DOHH2 (cell line): Measurements from ENCODE around the gene STIM2.

Source experiments
- H3F3A ChIP-seq: fragments of 200-600 bp; sonication (generic), shearing (Covaris generic); 2 replicates; pipeline ENCODE4 v1.6.0; 2016; ENCODE audit warnings: antibody characterized with exemption, mild to moderate bottlenecking; ENCODE audit not compliant: control insufficient read depth, insufficient read depth
- H3K27ac ChIP-seq: fragments of 200-600 bp; sonication (generic); 2 replicates; pipeline ENCODE4 v1.5.1; 2014; ENCODE audit warnings: low read depth, mild to moderate bottlenecking, low read length, moderate library complexity
- H3K27me3 ChIP-seq: fragments of 200-600 bp; sonication (generic); 2 replicates; pipeline ENCODE4 v1.6.1; 2014; ENCODE audit warnings: mild to moderate bottlenecking, low read length, mixed read lengths; ENCODE audit not compliant: control insufficient read depth
- H3K36me3 ChIP-seq: fragments of 200-600 bp; sonication (generic); 2 replicates; pipeline ENCODE4 v1.6.1; 2014; ENCODE audit warnings: mild to moderate bottlenecking, low read length, moderate library complexity, mixed read lengths; ENCODE audit not compliant: control insufficient read depth
- H3K4me1 ChIP-seq: fragments of 200-600 bp; sonication (generic); 2 replicates; pipeline ENCODE4 v1.6.1; 2014; ENCODE audit warnings: mild to moderate bottlenecking, low read length, mixed read lengths; ENCODE audit not compliant: control insufficient read depth
- H3K4me2 ChIP-seq: fragments of 200-600 bp; sonication (generic); 2 replicates; pipeline ENCODE4 v1.6.0; 2014; ENCODE audit warnings: mild to moderate bottlenecking, low read length, moderate library complexity
- H3K4me3 ChIP-seq: fragments of 200-600 bp; sonication (generic); 2 replicates; pipeline ENCODE4 v1.5.1; 2014; ENCODE audit warnings: mild to moderate bottlenecking, low read length, mixed read lengths
- H3K79me2 ChIP-seq: fragments of 200-600 bp; sonication (generic); 2 replicates; pipeline ENCODE4 v1.6.1; 2014; ENCODE audit warnings: mild to moderate bottlenecking, low read length, mixed read lengths; ENCODE audit not compliant: control insufficient read depth
- H3K9me2 ChIP-seq: fragments of 200-600 bp; sonication (generic); replicated peaks from 2 replicates; pipeline ENCODE4 v1.6.1; 2014; ENCODE audit warnings: mild to moderate bottlenecking, low read length, mixed read lengths; ENCODE audit not compliant: control insufficient read depth
- H3K9me3 ChIP-seq: fragments of 200-600 bp; sonication (generic); 2 replicates; pipeline ENCODE4 v1.6.1; 2014; ENCODE audit warnings: antibody characterized with exemption, low read length, mixed read lengths; ENCODE audit not compliant: control insufficient read depth, insufficient read depth
- H4K20me1 ChIP-seq: fragments of 200-600 bp; sonication (generic); 2 replicates; pipeline ENCODE4 v1.6.0; 2014; ENCODE audit warnings: low read depth, mild to moderate bottlenecking, antibody characterized with exemption, low read length, moderate library complexity; ENCODE audit not compliant: control insufficient read depth, insufficient read depth
- CTCF ChIP-seq: fragments of 200-600 bp; sonication (generic); IDR thresholded peaks from one replicate; pipeline ENCODE4 v1.5.1; 2014; ENCODE audit warnings: antibody characterized with exemption, mild to moderate bottlenecking, low read depth, low read length; ENCODE audit not compliant: poor library complexity, severe bottlenecking
- EZH2phosphoT487 ChIP-seq: fragments of 200-600 bp; sonication (generic); IDR thresholded peaks from 2 replicates; pipeline ENCODE4 v1.6.1; 2017; ENCODE audit warnings: borderline replicate concordance, mild to moderate bottlenecking, antibody characterized with exemption, low read length, moderate library complexity, mixed read lengths

STIM2 gene

GRCh38 chr4:26884486-26884988 is 23.9 kb downstream of the STIM2 start:
- Histone ChIP-seq H3K4me2 (peak overlapping the region; percentile 83), H3K36me3 (peaks cover 37% of the 10 kb centered on the region), H3F3A (peaks cover 32% of the 10 kb centered on the region), H3K9me3 (peaks cover 4% of the 10 kb centered on the region; the same call in 1 of the 2 replicates), H3K27me3 (no peaks in the 10 kb centered on the region), H3K27ac (peak overlapping the region; percentile 95), H4K20me1 (no peaks in the 10 kb centered on the region), H3K4me1 (peaks cover 74% of the 10 kb centered on the region), H3K4me3 (peak overlapping the region; percentile 69), H3K9me2 (no peaks in the 10 kb centered on the region), H3K79me2 (peaks cover 95% of the 10 kb centered on the region)
- TF ChIP-seq CTCF, result no peak
- TF ChIP-seq EZH2phosphoT487, result no peak

- Histone ChIP-seq H3F3A (peaks cover 32% of the 10 kb centered on the region), H3K4me3 (peak overlapping the region; percentile 70), H3K4me2 (peak overlapping the region; percentile 83), H3K9me3 (peaks cover 5% of the 10 kb centered on the region; the same call in 1 of the 2 replicates), H3K79me2 (peaks cover 95% of the 10 kb centered on the region), H3K4me1 (peaks cover 63% of the 10 kb centered on the region), H3K9me2 (no peaks in the 10 kb centered on the region), H3K27ac (peak overlapping the region; percentile 95), H3K27me3 (no peaks in the 10 kb centered on the region), H3K36me3 (peaks cover 34% of the 10 kb centered on the region), H4K20me1 (no peaks in the 10 kb centered on the region)
- TF ChIP-seq EZH2phosphoT487 (no peak), CTCF (no peak)
Observed at GRCh38 chr4:26885912-26886274, 25.3 kb downstream of the STIM2 start.

- Histone ChIP-seq H3K27ac (peak overlapping the region; percentile 95; the same call in 1 of the 2 replicates), H3K36me3 (peaks cover 35% of the 10 kb centered on the region), H3K4me3 (peak overlapping the region; percentile 70), H3K4me1 (peaks cover 54% of the 10 kb centered on the region), H3K79me2 (peaks cover 95% of the 10 kb centered on the region), H3K4me2 (peak overlapping the region; percentile 83), H4K20me1 (no peaks in the 10 kb centered on the region), H3K27me3 (no peaks in the 10 kb centered on the region), H3K9me2 (no peaks in the 10 kb centered on the region), H3F3A (peaks cover 26% of the 10 kb centered on the region), H3K9me3 (peaks cover 5% of the 10 kb centered on the region; the same call in 1 of the 2 replicates)
- no peak for TF ChIP-seq EZH2phosphoT487
- TF ChIP-seq CTCF, result no peak
Observed at GRCh38 chr4:26887143-26887542, 26.5 kb downstream of the STIM2 start.
